Psoas muscle (tissue), 8 donors: ENCODE measurements around the gene C12orf60. TPM values are rescaled to one million over a fixed set of nuclear protein-coding genes. Genes with fewer than 3 reads are reported as not detected.

ENCODE experiments used
- ATAC-seq, 4 donors: fragments of 200-7000 bp; cut with Tn5 transposase; one replicate each; pipeline ENCODE4 v1.9.1; 2020; ENCODE audit warnings: moderate library complexity in 3 of 4, mild to moderate bottlenecking in 2 of 4
- DNase-seq, 2 donors: peaks; one replicate each; pipeline ENCODE4 v3.0.0-alpha.2; 2020
- H3K27ac ChIP-seq: fragments of 200-600 bp; one replicate; pipeline ENCODE4 v1.8.0; 2022
- H3K27me3 ChIP-seq, 3 donors: fragments of 200-600 bp in 1 of 3; one replicate each; pipeline versions ENCODE4 v1.6.1 to v1.8.0; 2013 to 2022; ENCODE audit warnings: low read length in 2 of 3, mild to moderate bottlenecking in 2 of 3, moderate library complexity in 1 of 3; ENCODE audit not compliant: insufficient read depth in 3 of 3
- H3K36me3 ChIP-seq, 2 donors: fragments of 200-600 bp in 1 of 2; one replicate each; pipeline versions ENCODE4 v1.6.1 to v1.8.0; 2013 to 2022; ENCODE audit warnings: low read depth in 1 of 2, mild to moderate bottlenecking in 1 of 2, moderate library complexity in 1 of 2; ENCODE audit not compliant: insufficient read depth in 1 of 2
- H3K4me1 ChIP-seq: fragments of 200-600 bp; one replicate; pipeline ENCODE4 v1.8.0; 2022
- H3K4me3 ChIP-seq: fragments of 200-600 bp; one replicate; pipeline ENCODE4 v1.8.0; 2022; ENCODE audit warnings: mild to moderate bottlenecking
- H3K9me3 ChIP-seq: fragments of 200-600 bp; one replicate; pipeline ENCODE4 v1.8.0; 2022
- WGBS, 3 donors: extraction: QIAGEN DNeasy Blood & Tissue Kit; methylation state at CpG; one replicate each; pipeline versions ENCODE4 v1.1.6 to v1.1.7; 2013; 5-methylcytosine and 5-hydroxymethylcytosine counted together
- intact Hi-C, 2 donors: fragments of 100-400 bp; cut with DNase I; formaldehyde crosslinking; loops; one replicate each; pipeline versions ENCODE4 v1.11.0 to v1.14.2; 2022
- polyA plus RNA-seq, 3 donors: library from polyadenylated mRNA; stranded (reverse); fragments of 200-250 nt; gene quantifications; one replicate each; pipeline ENCODE4 v1.2.3, GENCODE V29; 2013
- total RNA-seq, 4 donors: library from RNA; stranded (reverse); fragmentation: NEBNext Ultra II Directional in 2 of 4; extraction: Animal tissue kit (Norgen Biotek cat#: 25700) in 2 of 4; gene quantifications; one replicate each; pipeline versions ENCODE4 v1.2.1 to v1.2.4, GENCODE V29; 2021 to 2023
- TF ChIP-seq, protein P1 (sequence below): fragments of 200-600 bp; IDR thresholded peaks from one replicate; pipeline ENCODE4 v1.8.0; 2022; ENCODE audit warnings: antibody characterized with exemption
- donor health status: healthy with polysubstance abuse.
- donor health status: DM: no; HTN: no; CAD: no; lungs with moderate emphysema.
- donor health status: Bipolar disorder and iron deficiency.
- donor health status: healthy.
- donor health status: DM: yes; HTN: yes; CAD: no.
- donor health status: DM: no; HTN: no; CAD: no.
- donor health status: DM: no; HTN: no; CAD: no.
- donor health status: DM: yes; HTN: yes; CAD: no.

Gene C12orf60
- total and polyA plus RNA-seq, 7 donors = 0.49 to 4.0 (median 1.8) TPM

DNA sequence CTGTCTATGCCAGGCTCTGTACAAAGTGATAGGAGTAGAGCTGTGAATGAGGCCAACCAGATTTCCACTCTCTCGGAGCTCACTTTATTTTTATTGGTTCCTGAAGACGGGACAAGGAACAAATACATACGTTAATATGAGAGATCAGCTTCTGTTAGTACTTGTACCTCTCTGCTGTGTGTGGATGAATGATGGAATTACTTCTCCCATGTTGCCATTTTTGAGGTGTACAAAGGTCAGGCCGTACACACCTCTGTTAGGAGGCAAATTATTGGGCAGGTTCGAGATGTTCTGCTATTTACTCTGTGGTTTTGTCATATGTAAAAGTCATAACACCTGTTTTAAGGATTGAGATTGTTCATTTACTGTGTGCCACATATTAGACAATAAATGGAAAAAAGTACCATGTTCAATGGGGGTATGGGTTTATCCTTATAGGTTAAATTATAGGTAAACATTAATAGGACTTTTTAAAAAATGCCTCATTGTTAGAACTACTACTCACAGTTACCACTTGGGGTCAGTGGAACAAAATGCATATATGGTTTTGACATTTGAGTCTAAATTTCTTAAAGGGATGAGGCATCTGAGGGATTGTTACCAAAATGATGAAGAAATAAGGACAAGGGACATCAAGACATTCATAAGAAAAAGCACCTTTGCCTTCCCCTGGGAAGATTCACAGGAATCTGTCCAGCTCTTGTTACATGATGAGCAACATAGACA is 27.1 kb upstream of the C12orf60 start:
- Histone ChIP-seq H3K9me3 (no peaks in the 10 kb centered on the region), H3K4me3 (peak overlapping the region; percentile 86), H3K27ac (peak overlapping the region; percentile 91), H3K4me1 (peaks cover 8% of the 10 kb centered on the region), H3K27me3 (no peaks in the 10 kb centered on the region), H3K36me3 (no peaks in the 10 kb centered on the region)
- TF ChIP-seq, protein P1, sequence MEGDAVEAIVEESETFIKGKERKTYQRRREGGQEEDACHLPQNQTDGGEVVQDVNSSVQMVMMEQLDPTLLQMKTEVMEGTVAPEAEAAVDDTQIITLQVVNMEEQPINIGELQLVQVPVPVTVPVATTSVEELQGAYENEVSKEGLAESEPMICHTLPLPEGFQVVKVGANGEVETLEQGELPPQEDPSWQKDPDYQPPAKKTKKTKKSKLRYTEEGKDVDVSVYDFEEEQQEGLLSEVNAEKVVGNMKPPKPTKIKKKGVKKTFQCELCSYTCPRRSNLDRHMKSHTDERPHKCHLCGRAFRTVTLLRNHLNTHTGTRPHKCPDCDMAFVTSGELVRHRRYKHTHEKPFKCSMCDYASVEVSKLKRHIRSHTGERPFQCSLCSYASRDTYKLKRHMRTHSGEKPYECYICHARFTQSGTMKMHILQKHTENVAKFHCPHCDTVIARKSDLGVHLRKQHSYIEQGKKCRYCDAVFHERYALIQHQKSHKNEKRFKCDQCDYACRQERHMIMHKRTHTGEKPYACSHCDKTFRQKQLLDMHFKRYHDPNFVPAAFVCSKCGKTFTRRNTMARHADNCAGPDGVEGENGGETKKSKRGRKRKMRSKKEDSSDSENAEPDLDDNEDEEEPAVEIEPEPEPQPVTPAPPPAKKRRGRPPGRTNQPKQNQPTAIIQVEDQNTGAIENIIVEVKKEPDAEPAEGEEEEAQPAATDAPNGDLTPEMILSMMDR = no peak
- intact Hi-C loops = no loop called here
- 86 to 95% (median 90%) methylated on average over 5 of the region's 5 CpGs for WGBS, 3 donors
- no peak for ATAC-seq
- no peak for DNase-seq

GRCh38 chr12:14777271-14777670 is 26.2 kb upstream of the C12orf60 start:
- Histone ChIP-seq H3K27ac (no peak overlapping the region), H3K4me3 (no peak overlapping the region), H3K4me1 (peaks cover 8% of the 10 kb centered on the region), H3K27me3 (no peaks in the 10 kb centered on the region), H3K9me3 (no peaks in the 10 kb centered on the region), H3K36me3 (no peaks in the 10 kb centered on the region)
- ATAC-seq (no peak), DNase-seq (no peak)
- WGBS, 3 donors = 55 to 64% (median 58%) methylated on average over 3 of the region's 3 CpGs
- TF ChIP-seq, protein P1 = no peak
- intact Hi-C loops = no loop called here

DNA sequence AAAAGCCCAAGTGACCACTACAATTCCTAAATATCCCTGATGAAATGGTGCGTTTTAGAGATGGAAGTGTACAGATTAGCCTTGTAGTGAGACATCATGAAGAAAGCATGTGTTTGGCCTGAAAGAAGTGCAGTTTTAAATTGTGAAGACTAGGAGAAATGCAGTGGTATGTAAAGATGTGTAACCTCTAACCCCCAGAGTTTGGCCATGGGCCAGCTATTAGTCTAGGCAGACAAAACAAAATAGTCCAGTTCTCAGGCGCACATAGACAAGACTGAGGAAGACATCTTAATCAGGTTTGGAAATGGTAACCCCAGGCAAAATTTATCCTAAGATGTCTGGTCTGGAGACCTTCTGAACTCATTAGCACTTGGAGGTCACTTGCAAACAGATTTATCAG is 23.6 kb upstream of the C12orf60 start:
- no peak for ATAC-seq
- Histone ChIP-seq H3K27me3 (no peaks in the 10 kb centered on the region), H3K4me3 (no peak overlapping the region), H3K9me3 (no peaks in the 10 kb centered on the region), H3K4me1 (peaks cover 4% of the 10 kb centered on the region), H3K36me3 (peaks cover 0 to 7% of the 10 kb centered on the region in 2 donors), H3K27ac (no peak overlapping the region)
- TF ChIP-seq, protein P1 = no peak
- WGBS, 3 donors = 87 to 91% (median 91%) methylated on average over 2 of the region's 2 CpGs
- no peak for DNase-seq
- intact Hi-C loops = no loop called here

DNA sequence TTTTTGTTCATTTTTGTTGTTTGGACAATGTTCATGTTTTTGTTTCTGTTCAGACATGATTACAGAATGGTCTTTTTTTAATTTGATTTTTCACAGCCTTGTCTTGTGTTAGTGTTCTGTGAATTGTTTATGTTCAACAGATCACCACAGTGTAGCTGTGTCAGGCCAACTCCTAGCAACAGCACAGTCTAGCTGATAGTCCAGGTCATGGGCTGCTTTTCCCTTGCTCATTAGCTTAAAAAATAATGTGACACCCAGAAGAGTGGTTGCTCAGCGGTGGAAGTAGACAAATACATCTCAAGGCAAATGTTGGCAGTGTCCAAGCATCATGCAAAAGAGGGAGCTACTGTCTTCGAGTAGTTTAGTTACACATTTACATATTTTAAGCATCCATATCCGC is 22.6 kb upstream of the C12orf60 start:
- intact Hi-C loops = no loop called here
- Histone ChIP-seq H3K4me1 (peaks cover 4% of the 10 kb centered on the region), H3K27ac (no peak overlapping the region), H3K27me3 (no peaks in the 10 kb centered on the region), H3K36me3 (peaks cover 0 to 17% of the 10 kb centered on the region in 2 donors), H3K4me3 (no peak overlapping the region), H3K9me3 (no peaks in the 10 kb centered on the region)
- DNase-seq (no peak), ATAC-seq (no peak)
- TF ChIP-seq, protein P1 = no peak
- 82 to 85% (median 84%) methylated on average over 3 of the region's 3 CpGs for WGBS, 3 donors

GRCh38 chr12:14781563-14781962 is 21.9 kb upstream of the C12orf60 start:
- H3K9me3 ChIP-seq = no peaks in the 10 kb centered on the region
- no peaks in the 10 kb centered on the region for H3K27me3 ChIP-seq
- DNase-seq = no peak
- TF ChIP-seq, protein P1 = no peak
- whole genome bisulfite sequencing, 3 donors = 68 to 80% (median 76%) methylated on average over 2 of the region's 2 CpGs
- H3K36me3 ChIP-seq = peaks cover 0 to 24% of the 10 kb centered on the region in 2 donors
- H3K4me1 ChIP-seq = no peaks in the 10 kb centered on the region
- H3K4me3 ChIP-seq = no peak overlapping the region
- H3K27ac ChIP-seq = no peak overlapping the region
- no peak for ATAC-seq
- intact Hi-C loops = no loop called here
